MCF 10A (cell line): Measurements from ENCODE around the gene XPC. TPM values are rescaled to one million over a fixed set of nuclear protein-coding genes. Genes with fewer than 3 reads are reported as not detected.
A peak's percentile ranks its signal among the peaks of the same experiment; 100 is the strongest.

Experiments used
- BruUV-seq: library from RNA; stranded (reverse); fragments of 400-500 nt; replicated peaks from 2 replicates; lab custom pipeline; 2021; lab: Mats Ljungman, UMichigan
- CTCF ChIA-PET: fragments of 300-600 bp; sonication (Branson Sonifier 250); formaldehyde crosslinking; extraction: SDS; loops from one replicate; lab custom pipeline; 2021; ENCODE audit warnings: antibody characterized with exemption, inconsistent platforms; lab: Yijun Ruan, JAX
- POLR2A ChIA-PET: fragments of 300-600, 350-650 bp; sonication (Branson Sonifier 250); formaldehyde crosslinking; extraction: SDS; loops from one replicate; lab custom pipeline; 2020; ENCODE audit warnings: antibody characterized with exemption, inconsistent platforms; lab: Yijun Ruan, JAX
- DNase-seq: peaks from one replicate; pipeline ENCODE4 v3.0.0-alpha.2; 2018; ENCODE audit not compliant: unreplicated experiment
- H3K27ac Mint-ChIP-seq: one replicate; pipeline ENCODE4 v1.8.0; 2022; ENCODE audit warnings: mild to moderate bottlenecking, low read depth, mixed read lengths; ENCODE audit not compliant: unreplicated experiment
- H3K27me3 Mint-ChIP-seq: one replicate; pipeline ENCODE4 v1.8.0; 2022; ENCODE audit warnings: mixed read lengths; ENCODE audit not compliant: insufficient read depth, unreplicated experiment
- H3K36me3 Mint-ChIP-seq: one replicate; pipeline ENCODE4 v1.8.0; 2022; ENCODE audit warnings: mild to moderate bottlenecking, moderate library complexity, mixed read lengths; ENCODE audit not compliant: insufficient read depth, unreplicated experiment
- H3K4me1 Mint-ChIP-seq: one replicate; pipeline ENCODE4 v1.8.0; 2022; ENCODE audit warnings: mixed read lengths; ENCODE audit not compliant: insufficient read depth, unreplicated experiment
- H3K4me3 Mint-ChIP-seq: one replicate; pipeline ENCODE4 v1.8.0; 2022; ENCODE audit warnings: mild to moderate bottlenecking, moderate library complexity, mixed read lengths; ENCODE audit not compliant: unreplicated experiment
- H3K9me3 Mint-ChIP-seq: one replicate; pipeline ENCODE4 v1.8.0; 2022; ENCODE audit warnings: mixed read lengths; ENCODE audit not compliant: unreplicated experiment
- CTCF ChIP-seq: fragments of 200-600 bp; IDR thresholded peaks from one replicate; pipeline ENCODE4 v1.8.0; 2022; ENCODE audit warnings: antibody characterized with exemption, mild to moderate bottlenecking; ENCODE audit not compliant: unreplicated experiment
- intact Hi-C: fragments of 100-400 bp; cut with micrococcal nuclease; formaldehyde crosslinking; loops from 2 replicates; pipeline ENCODE4 v1.14.1; 2022
- total RNA-seq: library from RNA; stranded (reverse); gene quantifications from 2 replicates; pipeline ENCODE4 v1.2.3, GENCODE V29; 2022

Gene XPC
- total RNA-seq, 1 experiment from 2014 or later = 73.3 TPM

- Mint-ChIP-seq H3K27me3 (no peaks in the 10 kb centered on the region), H3K4me3 (peak overlapping the region; percentile 18), H3K4me1 (peaks cover 27% of the 10 kb centered on the region), H3K27ac (no peak overlapping the region), H3K9me3 (no peaks in the 10 kb centered on the region), H3K36me3 (peaks cover 88% of the 10 kb centered on the region)
- DNase-seq = no peak
- no peak for TF ChIP-seq CTCF
- no TSS peak for BruUV-seq
- CTCF ChIA-PET = interaction anchor here (1.0 kb wide), 1 partner anchor 11 kb away, joined by 4 read pairs; no protein-coding TSS in a partner anchor
- intact Hi-C loops = no loop called here
- POLR2A ChIA-PET = no interaction called here
These were observed 48.2 kb downstream of the XPC start for GRCh38 chr3:14130230-14130629.

DNA sequence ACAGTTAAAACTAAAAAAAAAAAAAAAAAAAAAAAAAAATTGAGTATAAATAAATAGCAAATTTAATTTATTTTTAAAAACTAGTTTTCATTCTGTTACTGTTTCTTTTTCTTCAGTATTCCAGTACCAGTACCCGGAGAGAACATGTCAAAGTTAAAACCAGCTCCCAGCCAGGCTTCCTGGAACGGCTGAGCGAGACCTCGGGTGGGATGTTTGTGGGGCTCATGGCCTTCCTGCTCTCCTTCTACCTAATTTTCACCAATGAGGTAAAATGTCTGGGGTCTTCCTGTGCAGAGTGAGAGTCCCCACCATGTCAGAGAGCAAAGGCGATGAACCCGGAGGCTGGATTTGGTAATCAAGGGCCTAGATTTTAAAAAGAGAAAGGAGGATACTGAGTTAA lies 49.1 kb downstream of the XPC start:
- H3K9me3 Mint-ChIP-seq = no peaks in the 10 kb centered on the region
- no peak overlapping the region for H3K4me3 Mint-ChIP-seq
- peak overlapping the region; percentile 46 for H3K27ac Mint-ChIP-seq
- peaks cover 85% of the 10 kb centered on the region for H3K36me3 Mint-ChIP-seq
- POLR2A ChIA-PET = interaction anchor here (0.7 to 9.1 kb wide), 5 partner anchors 13 to 1156 kb away, joined by 3 to 294 read pairs (median 3); no protein-coding TSS in a partner anchor
- no peaks in the 10 kb centered on the region for H3K27me3 Mint-ChIP-seq
- CTCF ChIA-PET = interaction anchor here (0.6 kb wide), 1 partner anchor 527 kb away, joined by 3 read pairs; no protein-coding TSS in a partner anchor
- TF ChIP-seq CTCF = no peak
- DNase-seq = no peak
- intact Hi-C loops = no loop called here
- BruUV-seq = no TSS peak
- peaks cover 22% of the 10 kb centered on the region for H3K4me1 Mint-ChIP-seq

DNA sequence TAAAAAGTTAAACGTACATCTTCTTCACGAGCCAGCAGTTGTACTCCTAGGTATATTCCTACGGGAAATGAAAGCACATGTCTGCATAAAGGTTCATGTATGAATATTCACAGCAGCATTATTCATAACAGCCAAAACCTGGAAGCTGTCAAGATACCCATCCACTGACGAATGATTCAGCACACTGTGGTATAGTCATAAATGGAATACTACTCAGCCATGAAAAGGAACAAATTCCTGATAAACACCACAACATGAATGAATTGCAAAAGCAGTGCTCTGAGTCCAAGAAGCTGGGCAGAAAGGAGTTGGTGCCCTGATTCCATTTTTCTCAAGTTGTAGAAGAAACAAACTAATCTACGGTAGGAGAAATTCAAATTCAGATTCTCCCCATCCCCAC lies 49.7 kb downstream of the XPC start:
- no peaks in the 10 kb centered on the region for H3K27me3 Mint-ChIP-seq
- ChIA-PET CTCF (interaction anchor here (1.1 kb wide), 1 partner anchor 14 kb away, joined by 3 read pairs; no protein-coding TSS in a partner anchor), POLR2A (interaction anchor here (0.7 to 9.1 kb wide), 5 partner anchors 13 to 1155 kb away, joined by 3 to 294 read pairs (median 3); partner anchors contain the start of genes LSM3 and XPC)
- H3K4me1 Mint-ChIP-seq = peaks cover 22% of the 10 kb centered on the region
- TF ChIP-seq CTCF = no peak
- intact Hi-C loops = no loop called here
- no TSS peak for BruUV-seq
- peak overlapping the region; percentile 46 for H3K27ac Mint-ChIP-seq
- H3K9me3 Mint-ChIP-seq = no peaks in the 10 kb centered on the region
- no peak for DNase-seq
- H3K4me3 Mint-ChIP-seq = no peak overlapping the region
- peaks cover 79% of the 10 kb centered on the region for H3K36me3 Mint-ChIP-seq

GRCh38 chr3:14127516-14128161 lies 50.8 kb downstream of the XPC start:
- no peaks in the 10 kb centered on the region for H3K9me3 Mint-ChIP-seq
- BruUV-seq = no TSS peak
- peaks cover 68% of the 10 kb centered on the region for H3K36me3 Mint-ChIP-seq
- peak overlapping the region; percentile 99 for H3K4me3 Mint-ChIP-seq
- DNase-seq = no peak
- CTCF ChIA-PET = interaction anchor here (0.7 to 1.1 kb wide), 2 partner anchors 11 to 15 kb away, joined by 3 read pairs; no protein-coding TSS in a partner anchor
- H3K27ac Mint-ChIP-seq = peak overlapping the region; percentile 96
- H3K4me1 Mint-ChIP-seq = peaks cover 21% of the 10 kb centered on the region
- no peaks in the 10 kb centered on the region for H3K27me3 Mint-ChIP-seq
- intact Hi-C loops = no loop called here
- TF ChIP-seq CTCF = no peak
- POLR2A ChIA-PET = interaction anchor here (0.7 to 9.1 kb wide), 3 partner anchors 14 to 227 kb away, joined by 3 to 294 read pairs (median 150); partner anchors contain the start of genes LSM3 and XPC
